SKM-1 treated with dmso at 0.1 percent for 144 hours (cell line): ENCODE results near the gene TYW1B.
"Not testable (repeated sequence)": the region's sequence is repeated elsewhere in the genome, so short reads cannot be mapped to it uniquely, and the experiment has no call there.

Source experiments
- DNase-seq: peaks from one replicate; lab custom pipeline; 2025; ENCODE audit not compliant: unreplicated experiment; lab: John Stamatoyannopoulos, UW

Gene TYW1B

DNA sequence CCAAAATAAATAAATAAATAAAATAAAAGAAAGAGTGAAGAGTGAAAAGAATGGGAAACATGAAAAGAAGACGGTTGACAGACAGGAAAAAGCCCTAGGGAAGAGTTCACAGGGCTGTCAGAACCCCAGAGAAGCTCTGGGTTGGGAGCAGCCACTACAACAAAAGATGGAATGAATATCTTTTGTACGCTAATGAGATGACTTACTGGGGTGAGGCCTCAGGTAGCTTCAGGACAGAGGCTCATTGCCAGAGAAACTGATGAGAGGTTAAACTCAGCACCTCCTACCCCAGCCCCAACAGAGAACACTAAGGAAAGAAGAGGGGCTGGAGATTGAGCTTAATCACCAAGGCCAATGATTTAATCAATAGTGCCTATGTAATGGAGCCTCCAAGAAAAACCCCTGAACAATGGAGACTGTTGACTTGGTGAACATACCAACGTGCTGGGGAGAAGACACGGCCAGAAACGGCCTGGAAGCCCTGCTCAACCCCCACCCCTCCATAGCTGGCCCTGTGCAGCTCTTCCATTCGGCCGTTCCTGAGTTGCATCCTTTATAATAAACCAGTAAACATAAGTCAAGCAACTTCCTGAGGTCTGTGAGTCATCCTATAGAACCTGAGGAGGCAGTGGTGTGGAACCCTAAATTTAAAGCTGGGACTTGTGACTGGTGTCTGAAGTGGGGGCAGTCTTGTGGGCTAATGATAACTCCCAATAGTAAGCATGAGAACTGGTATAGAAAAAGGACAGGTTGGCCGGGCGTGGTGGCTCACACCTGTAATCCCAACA, 11.4 kb downstream of the TYW1B start:
- not testable (repeated sequence) for DNase-seq

DNA sequence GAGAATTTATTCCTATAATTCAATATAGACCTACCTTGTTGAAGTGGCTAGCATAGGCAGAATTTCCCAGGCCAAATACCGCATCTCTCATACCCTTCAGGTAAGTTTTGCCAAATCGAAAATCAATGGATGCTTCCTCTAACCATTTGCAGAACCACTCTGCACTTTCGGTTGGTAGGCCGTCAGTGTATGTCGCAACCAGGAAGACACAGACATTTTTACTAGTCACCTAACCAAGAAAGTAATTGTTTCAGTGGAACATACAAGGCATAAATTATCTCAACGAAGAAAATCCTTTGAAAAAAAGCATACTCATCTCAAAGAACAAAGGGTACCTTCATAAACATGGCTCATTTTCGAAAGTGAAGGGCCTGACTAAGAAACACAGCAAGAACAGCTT, 17.6 kb downstream of the TYW1B start:
- DNase-seq: peak; percentile 2

DNA sequence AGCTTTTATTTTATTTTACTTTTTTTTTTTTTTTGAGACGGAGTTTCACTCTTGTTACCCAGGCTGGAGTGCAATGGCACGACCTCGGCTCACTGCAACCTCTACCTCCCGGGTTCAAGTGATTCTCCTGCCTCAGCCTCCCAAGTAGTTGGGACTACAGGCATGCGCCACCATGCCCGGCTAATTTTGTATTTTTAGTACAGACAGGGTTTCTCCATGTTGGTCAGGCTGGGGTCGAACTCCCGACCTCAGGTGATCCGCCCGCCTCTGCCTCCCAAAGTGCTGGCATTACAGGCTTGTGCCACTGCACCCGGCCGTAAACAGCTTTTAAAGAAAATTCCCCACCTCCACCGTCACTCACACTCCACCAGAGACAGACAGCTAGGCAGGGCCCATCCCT, 19.5 kb downstream of the TYW1B start:
- DNase-seq: not testable (repeated sequence)

DNA sequence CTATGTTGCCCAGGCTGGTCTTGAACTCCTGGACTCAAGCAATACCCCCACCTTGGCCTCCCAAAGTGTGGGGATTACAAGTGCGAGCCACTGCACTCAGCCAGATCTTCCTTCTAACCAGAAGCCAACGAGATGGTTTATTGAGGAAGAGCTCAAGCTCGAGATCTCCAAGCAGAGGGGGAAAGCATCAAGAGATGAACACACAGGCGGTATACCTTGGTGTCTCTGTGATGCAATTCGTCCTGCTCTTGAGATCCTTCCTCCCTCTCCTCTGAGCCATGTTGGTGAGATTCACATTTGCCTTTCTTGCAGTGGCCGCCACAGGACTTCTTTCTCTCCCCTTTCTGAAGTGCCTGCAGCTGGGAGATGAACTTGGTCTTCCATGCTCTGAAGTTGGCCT, 21.1 kb downstream of the TYW1B start:
- DNase-seq: peak; percentile 13

DNA sequence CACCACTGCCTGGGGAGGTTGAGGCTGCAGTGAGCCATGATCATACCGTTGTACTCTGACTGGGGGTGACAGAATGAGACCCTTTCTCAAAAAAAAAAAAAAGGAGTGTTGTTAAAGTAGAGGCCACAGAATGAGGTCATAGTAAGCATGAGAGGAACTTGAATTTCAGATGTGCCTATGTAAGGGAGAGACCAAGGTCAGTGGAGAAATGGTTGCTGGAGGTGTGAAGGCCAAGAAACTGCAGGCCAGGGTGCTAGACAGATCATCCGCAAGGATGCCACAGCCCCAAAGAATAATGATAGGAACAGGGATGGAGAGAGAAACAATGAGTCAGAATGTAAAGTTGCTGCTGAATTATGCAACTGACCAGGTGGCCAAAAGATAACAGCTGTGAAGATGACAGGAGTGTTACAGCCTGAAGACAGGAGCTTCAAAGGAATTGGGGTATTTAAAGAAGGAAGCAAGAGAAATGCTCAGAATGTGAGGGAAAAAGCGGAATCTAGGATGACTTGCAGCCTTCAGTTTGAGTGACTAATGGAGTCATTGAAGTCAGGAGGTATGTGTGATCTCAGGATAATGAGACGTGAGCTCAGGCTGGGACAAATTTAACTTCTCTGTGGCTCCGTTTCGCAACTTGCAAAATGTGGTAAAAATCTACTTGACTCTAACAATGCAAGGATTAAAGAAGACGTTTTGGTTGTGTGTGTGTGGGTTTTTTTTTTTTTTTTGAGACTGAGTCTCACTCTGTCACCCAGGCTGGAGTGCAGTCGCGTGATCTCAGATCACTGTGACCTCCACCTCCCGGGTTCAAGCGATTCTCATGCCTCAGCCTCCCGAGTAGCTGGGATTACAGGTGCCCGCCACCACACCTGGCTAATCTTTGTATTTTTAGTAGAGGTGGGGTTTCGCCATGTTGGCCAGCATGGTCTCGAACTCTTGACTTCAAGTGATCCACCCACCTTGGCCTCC, 22.2 kb downstream of the TYW1B start:
- peak; percentile 83 for DNase-seq

DNA sequence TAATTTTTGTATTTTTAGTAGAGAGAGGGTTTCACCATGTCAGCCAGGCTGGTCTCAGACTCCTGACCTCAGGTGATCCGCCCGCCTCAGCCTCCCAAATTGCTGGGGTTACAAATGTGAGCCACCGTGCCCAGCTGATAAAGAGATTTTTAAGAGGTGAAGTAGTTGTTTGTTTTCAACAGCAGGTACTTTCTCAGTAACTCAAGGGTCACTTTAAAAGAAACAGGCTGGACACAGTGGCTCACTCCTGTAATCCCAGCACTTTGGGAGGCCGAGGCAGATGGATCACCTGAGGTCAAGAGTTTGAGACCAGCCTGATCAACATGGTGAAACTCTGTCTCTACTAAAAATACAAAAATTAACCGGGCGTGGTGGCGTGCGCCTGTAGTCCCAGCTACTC, 24.2 kb downstream of the TYW1B start:
- not testable (repeated sequence) for DNase-seq

DNA sequence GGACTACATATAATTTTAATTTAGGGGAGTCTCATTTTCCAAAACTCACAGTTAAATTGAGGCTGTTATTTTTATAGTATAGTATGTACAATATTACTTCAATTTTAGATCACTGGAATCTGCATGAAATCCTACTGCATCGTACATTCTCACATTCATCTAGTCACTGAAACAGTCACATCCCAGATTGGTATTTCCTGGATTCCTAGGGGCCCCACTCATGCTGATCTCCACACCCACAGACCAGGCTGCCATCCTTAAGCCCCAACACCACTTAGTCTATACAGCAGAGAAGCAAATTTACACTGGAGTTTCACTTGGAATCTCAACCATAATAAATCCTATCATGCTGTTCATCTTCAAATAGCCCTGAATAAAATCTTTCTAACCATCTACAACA, 26.4 kb downstream of the TYW1B start:
- DNase-seq: not testable (repeated sequence)

DNA sequence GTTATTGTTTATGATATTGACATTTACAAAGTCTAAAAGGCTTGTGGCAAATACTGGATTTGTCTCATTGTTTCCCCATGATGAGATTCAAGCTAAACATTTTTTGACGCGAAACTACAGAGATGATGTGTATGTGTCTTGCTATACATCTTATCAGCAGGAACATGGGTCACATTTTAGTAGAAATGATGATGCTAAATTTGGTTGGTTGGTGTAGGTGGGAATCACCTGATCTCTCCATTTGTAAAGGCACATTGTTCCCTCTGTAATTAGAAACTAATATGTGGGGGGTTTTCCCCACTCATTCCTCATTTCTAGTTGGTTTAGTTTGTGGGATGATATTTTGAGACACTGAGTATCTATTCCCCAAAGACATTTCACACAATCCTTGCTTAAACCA, 32.6 kb downstream of the TYW1B start:
- not testable (repeated sequence) for DNase-seq

DNA sequence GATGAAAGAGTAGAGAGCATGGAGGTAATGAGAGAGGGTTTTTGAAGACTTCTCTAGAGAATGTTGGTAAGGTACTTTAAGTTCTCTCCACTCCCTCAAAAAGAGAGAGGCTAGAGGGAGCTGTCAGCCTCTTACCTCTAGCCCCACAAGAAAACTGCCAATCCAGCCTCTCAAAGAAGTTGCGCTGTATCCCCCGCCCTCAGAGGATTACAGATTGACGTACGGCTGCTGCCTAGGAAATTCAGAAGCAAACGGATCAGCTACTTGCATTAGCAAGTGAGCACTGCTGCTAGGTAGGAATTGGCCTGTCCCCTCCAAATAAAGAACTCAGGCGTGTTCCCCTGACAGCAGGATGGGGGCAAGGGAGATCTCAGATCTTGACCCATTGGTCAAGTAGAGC, 34.2 kb downstream of the TYW1B start:
- no peak for DNase-seq

DNA sequence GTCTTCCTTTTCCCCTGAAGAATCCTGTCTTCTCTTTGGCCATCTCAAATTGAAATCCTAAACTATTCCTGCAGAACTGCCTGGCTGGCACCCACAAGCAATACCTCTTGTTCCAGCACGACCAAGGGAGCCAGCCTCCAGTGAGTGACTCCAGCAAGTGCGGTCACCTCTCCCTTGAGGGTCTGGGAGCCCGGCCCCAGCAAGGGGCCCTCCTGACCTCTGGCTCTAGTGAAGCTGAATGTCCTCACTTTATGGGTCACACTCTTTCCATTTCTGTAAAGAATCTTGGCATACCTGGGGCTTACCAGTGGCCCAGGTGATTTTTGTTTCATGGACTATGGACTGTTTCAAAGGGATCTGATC, 37.3 kb downstream of the TYW1B start:
- DNase-seq: not testable (repeated sequence)

DNA sequence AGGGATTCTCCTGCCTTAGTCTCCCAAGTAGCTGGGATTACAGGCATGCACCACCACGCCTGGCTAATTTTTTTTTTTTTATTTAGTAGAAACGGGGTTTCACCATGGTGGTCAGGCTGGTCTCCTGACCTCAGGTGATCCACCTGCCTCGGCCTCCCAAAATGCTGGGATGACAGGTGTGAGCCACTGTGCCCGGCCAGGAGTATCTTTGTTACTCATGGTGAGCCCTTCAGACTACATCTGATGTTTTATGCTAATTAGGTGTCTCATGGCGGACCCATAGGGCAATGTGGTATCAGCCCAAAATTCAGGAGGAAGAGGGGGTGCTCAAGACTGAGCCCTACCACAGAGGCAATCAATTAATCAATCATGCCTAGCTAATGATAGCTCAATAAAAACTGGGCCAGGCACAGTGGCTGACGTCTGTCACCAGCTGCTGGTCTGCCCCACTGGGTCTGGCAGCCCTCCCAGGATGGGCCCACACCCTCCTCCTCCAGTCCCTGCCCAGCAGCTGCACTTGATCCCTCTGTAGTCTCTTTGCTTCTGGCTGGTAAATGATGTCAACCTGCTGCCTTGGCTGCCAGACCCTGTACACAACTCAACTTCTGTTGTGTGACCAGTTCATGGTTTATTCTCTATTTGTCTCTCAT, 37.8 kb downstream of the TYW1B start:
- not testable (repeated sequence) for DNase-seq

DNA sequence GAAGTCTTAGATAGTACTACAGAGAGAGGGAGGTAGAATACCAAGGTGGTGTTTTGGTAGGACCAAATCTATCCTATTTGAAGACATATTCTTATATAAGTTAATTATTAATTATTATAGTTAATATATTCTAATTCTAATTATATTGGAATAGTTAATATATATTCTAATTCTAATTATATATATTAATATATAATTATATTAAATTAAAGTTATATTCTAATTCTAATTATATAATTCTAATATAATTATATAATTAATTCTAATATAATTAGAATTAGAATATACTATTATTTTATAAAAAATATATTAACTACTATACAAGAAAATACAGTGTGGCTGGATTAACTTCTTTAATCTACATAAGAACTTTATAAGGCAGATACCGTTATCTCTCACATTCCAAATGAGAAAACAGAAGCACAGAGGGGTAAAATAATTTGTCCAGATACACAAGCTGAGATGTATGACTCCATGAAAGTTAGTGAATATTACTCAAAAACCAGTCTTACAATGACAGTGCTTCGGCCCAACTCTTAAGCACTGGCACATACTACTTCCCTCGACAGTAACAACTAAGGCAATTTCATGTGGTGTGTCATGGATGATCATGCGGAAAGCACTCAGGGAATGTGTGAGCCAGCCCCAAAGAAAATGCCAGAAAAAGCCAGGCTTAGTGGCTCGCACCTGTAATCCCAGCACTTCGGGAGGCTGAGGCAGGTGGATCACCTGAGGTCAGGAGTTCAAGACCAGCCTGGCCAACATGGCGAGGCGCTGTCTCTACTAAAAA, 42.6 kb downstream of the TYW1B start:
- DNase-seq: no peak

DNA sequence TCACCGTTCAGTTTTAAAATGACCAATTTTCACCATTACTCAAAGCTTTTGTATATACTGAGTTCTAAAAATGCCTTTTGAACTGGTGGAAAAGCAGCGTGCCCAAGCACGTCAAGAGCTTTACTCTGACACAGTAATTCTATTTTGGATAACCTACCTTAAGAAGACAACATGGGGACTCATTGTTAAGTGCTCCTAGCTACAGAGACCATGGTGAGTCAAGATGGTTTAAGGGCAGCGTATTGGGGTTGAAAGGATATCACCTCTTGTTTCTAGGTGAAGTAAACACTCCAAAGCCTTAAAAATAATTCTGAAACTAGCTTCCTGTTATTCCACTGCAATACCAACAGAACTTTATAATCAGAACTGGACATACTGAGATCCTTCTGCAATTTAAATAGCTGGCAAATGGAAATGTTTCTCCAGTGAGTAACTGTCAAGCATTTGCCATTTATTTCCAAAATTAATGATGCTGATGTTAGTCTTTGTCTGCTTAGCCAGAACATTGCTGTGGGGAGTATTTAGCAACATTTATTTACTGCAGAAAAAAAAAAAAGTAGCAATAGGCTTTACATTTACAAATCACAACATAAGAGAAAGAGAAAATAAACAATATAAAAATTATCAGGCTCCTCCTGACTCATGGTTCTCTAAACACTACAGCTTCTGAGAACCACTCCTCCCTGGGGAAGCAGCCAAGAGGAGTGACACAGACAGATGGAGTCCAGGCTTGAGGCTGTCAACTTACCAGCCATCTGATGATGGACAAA, 44.2 kb downstream of the TYW1B start:
- not testable (repeated sequence) for DNase-seq

DNA sequence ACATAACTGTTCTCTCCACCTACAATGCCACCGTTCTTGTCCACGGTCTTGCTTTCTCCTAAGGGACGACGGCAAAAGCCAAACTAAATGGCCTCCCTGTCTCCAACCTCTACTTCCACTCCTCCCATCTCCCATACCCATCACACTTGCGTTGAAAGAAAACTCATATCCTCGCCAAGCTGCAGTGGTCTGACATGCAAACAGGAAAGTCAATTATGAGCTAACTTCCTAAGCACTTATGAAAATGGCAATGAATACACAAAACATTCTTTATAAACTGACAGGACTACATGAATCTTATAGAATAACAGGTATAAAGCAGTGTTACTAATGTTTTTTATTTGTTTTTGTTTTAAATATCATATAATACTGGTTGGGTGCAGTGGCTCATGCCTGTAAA, 46.4 kb downstream of the TYW1B start:
- DNase-seq: no peak

DNA sequence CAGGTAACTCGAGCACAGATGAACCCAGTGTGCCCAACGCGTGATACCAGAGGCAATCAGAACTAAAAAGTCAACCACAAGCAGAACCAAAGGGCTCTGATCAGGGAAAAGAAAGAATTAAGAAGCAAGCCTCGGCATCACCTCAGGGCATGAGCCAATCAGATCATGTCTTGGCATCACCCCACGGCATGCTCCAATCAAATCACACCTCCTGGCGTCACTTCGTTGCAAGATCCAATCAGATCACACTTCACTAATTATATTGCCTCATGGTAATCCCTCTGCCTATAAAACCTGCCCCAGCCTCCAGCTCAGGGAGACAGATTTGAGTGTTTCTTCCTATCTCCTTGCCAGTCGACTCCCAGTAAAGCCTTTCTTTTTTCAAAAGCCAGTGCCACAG, 46.8 kb downstream of the TYW1B start:
- DNase-seq: no peak

DNA sequence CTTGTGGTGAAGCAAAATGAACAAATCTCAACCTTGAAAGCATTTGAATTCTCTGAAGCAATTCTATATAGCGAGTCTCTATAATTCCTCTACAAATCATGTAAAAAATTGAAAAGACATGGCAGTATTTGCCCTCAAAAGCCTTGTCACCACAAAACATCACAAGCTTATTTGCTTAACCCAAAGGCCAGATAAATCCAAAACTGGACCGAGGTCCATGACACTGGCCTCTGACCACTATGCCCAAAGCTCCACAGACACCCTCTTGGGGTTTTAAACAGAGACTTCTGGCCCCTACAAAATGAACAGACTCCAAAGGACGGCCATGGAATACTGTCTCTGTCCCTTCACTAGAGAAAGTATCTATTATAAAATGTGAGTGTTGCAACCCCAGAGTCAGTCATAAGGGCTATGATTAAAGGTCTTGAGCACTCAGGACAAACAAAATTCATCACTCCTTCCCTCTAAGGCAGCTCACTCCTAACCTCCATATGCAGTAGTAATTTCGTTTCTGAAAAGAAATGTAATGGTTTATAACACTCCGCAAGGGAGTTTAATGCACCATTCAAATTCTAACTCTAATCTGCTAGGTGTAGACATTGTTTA, 47.6 kb downstream of the TYW1B start:
- not testable (repeated sequence) for DNase-seq

DNA sequence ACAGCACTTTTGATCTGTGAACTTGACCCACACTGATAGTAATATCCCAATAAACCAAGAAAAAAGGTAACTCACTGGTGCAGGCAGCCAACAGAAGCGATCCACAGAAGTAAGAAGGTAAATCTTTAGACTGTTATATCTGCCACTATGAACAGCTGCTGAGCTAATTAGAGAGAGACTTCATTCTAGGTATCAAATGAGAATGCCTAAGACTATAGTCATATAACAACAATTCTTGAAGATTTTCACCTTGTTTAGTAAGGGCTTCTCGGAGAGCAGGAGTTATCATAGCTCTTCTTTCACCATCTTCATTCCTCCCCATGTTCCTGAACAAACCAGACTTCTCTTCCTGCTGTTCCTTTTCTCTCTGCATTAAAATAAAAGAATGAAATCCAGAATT, 50.8 kb downstream of the TYW1B start:
- DNase-seq: not testable (repeated sequence)

DNA sequence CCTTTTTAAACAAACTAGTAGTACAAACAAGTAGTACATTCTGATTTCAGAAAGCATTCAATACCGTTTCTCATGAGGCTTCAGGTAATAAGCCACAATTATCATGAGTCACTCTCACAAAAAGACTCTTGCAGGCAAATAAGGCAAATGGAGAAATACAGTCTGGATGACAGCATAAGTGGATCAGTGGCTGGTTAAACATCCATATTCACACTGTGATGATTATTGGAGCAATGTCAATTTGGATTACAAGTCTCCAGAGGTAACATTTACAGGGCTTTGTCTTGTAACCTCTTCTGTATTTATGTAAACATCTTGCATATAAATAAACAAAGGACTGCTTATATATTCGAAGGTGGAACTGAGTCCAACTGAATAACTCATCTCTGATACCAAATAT, 55.4 kb downstream of the TYW1B start:
- DNase-seq: not testable (repeated sequence)

DNA sequence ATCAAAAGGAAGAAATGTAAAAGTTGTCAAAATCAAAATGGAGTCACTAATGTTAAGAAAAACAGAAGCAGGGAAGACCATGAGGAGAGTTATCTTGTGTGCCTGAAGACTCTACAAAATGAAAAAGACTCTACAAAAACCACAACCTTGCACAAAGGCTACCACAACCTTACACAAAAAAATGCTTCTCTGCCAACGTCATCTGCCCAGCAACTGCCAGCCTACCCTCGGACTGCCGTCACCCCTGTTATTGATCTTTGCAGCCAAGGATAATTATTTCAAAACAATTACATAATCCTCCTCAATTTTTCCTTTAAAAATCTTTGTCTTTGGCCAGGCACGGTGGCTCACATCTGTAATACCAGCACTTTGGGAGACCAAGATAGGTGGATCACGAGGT, 61.0 kb downstream of the TYW1B start:
- DNase-seq: not testable (repeated sequence)

DNA sequence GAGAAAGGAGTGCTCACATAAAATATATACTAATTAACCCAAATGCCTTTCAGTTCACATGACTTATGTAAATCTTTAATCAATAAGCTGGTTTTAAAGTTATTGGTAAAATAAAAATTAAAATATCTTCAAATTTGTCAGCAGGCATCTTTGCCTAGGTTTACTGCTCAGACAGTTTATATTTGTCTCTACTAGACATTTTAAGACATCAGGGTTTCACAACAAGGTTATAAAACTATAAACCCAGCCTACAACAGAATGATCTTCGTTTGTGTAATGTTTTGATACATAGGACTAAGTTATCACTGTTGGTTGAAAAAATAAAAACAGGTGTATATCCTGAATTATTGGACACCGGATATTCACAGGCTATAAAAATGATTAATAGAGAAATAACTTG, 67.4 kb downstream of the TYW1B start:
- DNase-seq: no peak
